Measurements from ENCODE around the gene DHRS9.

Gene DHRS9

GRCh38 chr2:169034256-169034655 is 35.1 kb upstream of the DHRS9 start:
- Mint-ChIP-seq H3K27me3 (ENCODE audit: low read depth, poor library complexity) (no peaks in the 10 kb centered on the region), H3K36me3 (ENCODE audit: low read depth) (no peaks in the 10 kb centered on the region), H3K4me1 (no peaks in the 10 kb centered on the region), H3K9me3 (peaks cover 3% of the 10 kb centered on the region), H3K27ac (no peak overlapping the region), H3K4me3 (no peak overlapping the region)
- TF ChIP-seq CTCF (IDR thresholded peaks at IDR 0.05) = no peak
- no peak for DNase-seq

- Mint-ChIP-seq H3K4me3 (no peak overlapping the region), H3K4me1 (no peaks in the 10 kb centered on the region), H3K27ac (no peak overlapping the region), H3K9me3 (peaks cover 3% of the 10 kb centered on the region), H3K27me3 (ENCODE audit: low read depth, poor library complexity) (no peaks in the 10 kb centered on the region), H3K36me3 (ENCODE audit: low read depth) (no peaks in the 10 kb centered on the region)
- no peak for TF ChIP-seq CTCF (IDR thresholded peaks at IDR 0.05)
- DNase-seq = no peak
Observed at GRCh38 chr2:169034984-169035544, 34.3 kb upstream of the DHRS9 start.

- no peaks in the 10 kb centered on the region for H3K27me3 Mint-ChIP-seq (ENCODE audit: low read depth, poor library complexity)
- TF ChIP-seq CTCF (IDR thresholded peaks at IDR 0.05) = no peak
- H3K9me3 Mint-ChIP-seq = peaks cover 3% of the 10 kb centered on the region
- no peaks in the 10 kb centered on the region for H3K4me1 Mint-ChIP-seq
- no peaks in the 10 kb centered on the region for H3K36me3 Mint-ChIP-seq (ENCODE audit: low read depth)
- no peak overlapping the region for H3K4me3 Mint-ChIP-seq
- H3K27ac Mint-ChIP-seq = no peak overlapping the region
- DNase-seq = no peak
Observed at GRCh38 chr2:169035887-169036286, 33.5 kb upstream of the DHRS9 start.

- Mint-ChIP-seq H3K27me3 (ENCODE audit: low read depth, poor library complexity) (no peaks in the 10 kb centered on the region), H3K27ac (no peak overlapping the region), H3K36me3 (ENCODE audit: low read depth) (peaks cover 3% of the 10 kb centered on the region), H3K4me3 (no peak overlapping the region), H3K9me3 (peaks cover 8% of the 10 kb centered on the region), H3K4me1 (no peaks in the 10 kb centered on the region)
- no peak for DNase-seq
- TF ChIP-seq CTCF (IDR thresholded peaks at IDR 0.05) = no peak
Observed at GRCh38 chr2:169036736-169037440, 32.5 kb upstream of the DHRS9 start.

GRCh38 chr2:169038338-169038757 is 31.0 kb upstream of the DHRS9 start:
- TF ChIP-seq CTCF (IDR thresholded peaks at IDR 0.05) = no peak
- Mint-ChIP-seq H3K9me3 (peaks cover 22% of the 10 kb centered on the region), H3K27me3 (ENCODE audit: low read depth, poor library complexity) (no peaks in the 10 kb centered on the region), H3K36me3 (ENCODE audit: low read depth) (peaks cover 10% of the 10 kb centered on the region), H3K27ac (no peak overlapping the region), H3K4me1 (no peaks in the 10 kb centered on the region), H3K4me3 (no peak overlapping the region)
- DNase-seq = no peak

GRCh38 chr2:169039702-169040101 is 29.7 kb upstream of the DHRS9 start:
- DNase-seq = no peak
- no peaks in the 10 kb centered on the region for H3K4me1 Mint-ChIP-seq
- no peaks in the 10 kb centered on the region for H3K27me3 Mint-ChIP-seq (ENCODE audit: low read depth, poor library complexity)
- peaks cover 12% of the 10 kb centered on the region for H3K36me3 Mint-ChIP-seq (ENCODE audit: low read depth)
- no peak overlapping the region for H3K27ac Mint-ChIP-seq
- H3K9me3 Mint-ChIP-seq = peaks cover 32% of the 10 kb centered on the region
- H3K4me3 Mint-ChIP-seq = no peak overlapping the region
- TF ChIP-seq CTCF (IDR thresholded peaks at IDR 0.05) = no peak

All from nephron progenitor cell (in vitro differentiated cells).